A549 (cell line): ENCODE results near the gene SLC10A7. TPM values are rescaled to one million over a fixed set of nuclear protein-coding genes. Genes with fewer than 3 reads are reported as not detected.

ENCODE experiments used
- ATAC-seq, 2 experiments: fragments of 200-7000 bp in 1 of 2; fragments of >200 bp in 1 of 2; cut with Nextera tagmentation in 1 of 2; cut with Tn5 transposase in 1 of 2; 3 replicates each; pipeline versions ENCODE4 v1.8.0 to v1.9.1; 2018 to 2020; ENCODE audit warnings: mild to moderate bottlenecking in 1 of 2, moderate library complexity in 1 of 2
- CTCF ChIA-PET: fragments of 300-600 bp; sonication (Branson Sonifier 250); formaldehyde crosslinking; extraction: SDS; loops from one replicate; lab custom pipeline; 2021; ENCODE audit warnings: antibody characterized with exemption, inconsistent platforms; lab: Yijun Ruan, JAX
- POLR2A ChIA-PET: fragments of 350-600 bp; formaldehyde crosslinking; extraction: SDS; loops from one replicate; lab custom pipeline; 2021; ENCODE audit warnings: antibody characterized with exemption, inconsistent platforms; lab: Yijun Ruan, JAX
- DNase-seq, 2 experiments: peaks; one replicate each; pipeline versions ENCODE4 v3.0.0 to v3.0.0-alpha.2; 2011 to 2016; ENCODE audit warnings: low read depth in 1 of 2, low spot score in 1 of 2
- FAIRE-seq: peaks from 2 replicates; lab custom pipeline; 2011; peaks lifted over from hg19 to GRCh38; lab: Jason Lieb, UNC
- H3K27ac ChIP-seq, 2 experiments: fragments of >200 bp; sonication (Bioruptor Twin); formaldehyde crosslinking; 3 replicates each; pipeline ENCODE4 v1.5.1; 2016 to 2017
- H3K4me1 ChIP-seq: fragments of >200 bp; sonication (Bioruptor Twin); formaldehyde crosslinking; 3 replicates; pipeline ENCODE4 v1.6.1; 2016
- H3K4me2 ChIP-seq: fragments of >200 bp; sonication (Bioruptor Twin); formaldehyde crosslinking; 3 replicates; pipeline ENCODE4 v1.6.1; 2016
- H3K4me3 ChIP-seq: fragments of >200 bp; sonication (Bioruptor Twin); formaldehyde crosslinking; 3 replicates; pipeline ENCODE4 v1.5.1; 2016
- H3K9me3 ChIP-seq: fragments of >200 bp; sonication (Bioruptor Twin); formaldehyde crosslinking; 3 replicates; pipeline ENCODE4 v1.6.1; 2016
- BHLHE40 ChIP-seq: IDR thresholded peaks from 2 replicates; pipeline ENCODE4 v1.6.1; 2012; ENCODE audit warnings: low read depth, low read length, inconsistent platforms
- CBX2 ChIP-seq: fragments of 200-600 bp; sonication (generic); IDR thresholded peaks from 2 replicates; pipeline ENCODE4 v1.6.1; 2016; ENCODE audit warnings: low read depth, mild to moderate bottlenecking, borderline replicate concordance
- CBX8 ChIP-seq: fragments of 200-600 bp; sonication (generic); IDR thresholded peaks from 2 replicates; pipeline ENCODE4 v1.6.1; 2016
- CEBPB ChIP-seq, 2 experiments: fragments of >200 bp in 1 of 2; sonication (Bioruptor Twin) in 1 of 2; formaldehyde crosslinking in 1 of 2; IDR thresholded peaks; 2 replicates each; pipeline ENCODE4 v1.6.1; 2012 to 2016
- EP300 ChIP-seq, 2 experiments: fragments of >200 bp; sonication (Bioruptor Twin); formaldehyde crosslinking; IDR thresholded peaks; 2 replicates in 1 of 2; 3 replicates in 1 of 2; pipeline ENCODE4 v1.6.1; 2016 to 2017
- ESRRA ChIP-seq: fragments of 150-350 bp; IDR thresholded peaks from 2 replicates; pipeline ENCODE4 v1.6.1; 2014; ENCODE audit warnings: mild to moderate bottlenecking, low read length, borderline replicate concordance
- FOXS1 ChIP-seq: fragments of 250-450 bp; sonication (Bioruptor Pico); IDR thresholded peaks from 2 replicates; pipeline ENCODE4 v1.5.0; 2020; ENCODE audit warnings: mild to moderate bottlenecking, moderate library complexity
- HEYL ChIP-seq: fragments of 250-450 bp; sonication (Bioruptor Pico); IDR thresholded peaks from 2 replicates; pipeline ENCODE4 v1.8.0; 2021; ENCODE audit warnings: mild to moderate bottlenecking, moderate library complexity
- HOXB13 ChIP-seq: fragments of 250-450 bp; sonication (Bioruptor Pico); IDR thresholded peaks from 2 replicates; pipeline ENCODE4 v1.5.0; 2020; ENCODE audit warnings: low read depth, mild to moderate bottlenecking, moderate library complexity
- HOXB5 ChIP-seq: fragments of 250-450 bp; sonication (Bioruptor Pico); IDR thresholded peaks from 2 replicates; pipeline ENCODE4 v1.5.0; 2020; ENCODE audit warnings: mild to moderate bottlenecking, moderate library complexity
- KDM1A ChIP-seq: fragments of 200-600 bp; sonication (generic); IDR thresholded peaks from 2 replicates; pipeline ENCODE4 v1.6.1; 2016; ENCODE audit warnings: low read depth, mild to moderate bottlenecking
- MAFK ChIP-seq: fragments of 450-650 bp; IDR thresholded peaks from 2 replicates; pipeline ENCODE4 v1.6.1; 2014; ENCODE audit not compliant: partially characterized antibody
- MYC ChIP-seq: IDR thresholded peaks from 2 replicates; pipeline ENCODE4 v1.6.1; 2012; ENCODE audit warnings: mild to moderate bottlenecking, inconsistent platforms, low read length, improper control_type of control experiment, borderline replicate concordance
- NFE2L2 ChIP-seq: fragments of 150-350 bp; conservative IDR thresholded peaks from 2 replicates; pipeline ENCODE4 v1.6.1; 2014; ENCODE audit warnings: low read length
- RAD21 ChIP-seq, 2 experiments: fragments of >200 bp in 1 of 2; sonication (Bioruptor Twin) in 1 of 2; formaldehyde crosslinking in 1 of 2; IDR thresholded peaks in 1 of 2; conservative IDR thresholded peaks in 1 of 2; 2 replicates in 1 of 2; 3 replicates in 1 of 2; pipeline ENCODE4 v1.6.1; 2012 to 2018; ENCODE audit warnings: inconsistent platforms in 1 of 2
- RARB ChIP-seq: fragments of 250-450 bp; sonication (Bioruptor Pico); IDR thresholded peaks from 2 replicates; pipeline ENCODE4 v1.8.0; 2021; ENCODE audit warnings: mild to moderate bottlenecking, moderate library complexity
- RNF2 ChIP-seq: fragments of 200-600 bp; sonication (generic); IDR thresholded peaks from 2 replicates; pipeline ENCODE4 v1.6.1; 2016; ENCODE audit warnings: low read depth, mild to moderate bottlenecking, antibody characterized with exemption, moderate library complexity, borderline replicate concordance
- SMC3 ChIP-seq: fragments of >200 bp; sonication (Bioruptor Twin); formaldehyde crosslinking; IDR thresholded peaks from 3 replicates; pipeline ENCODE4 v1.6.1; 2018; ENCODE audit warnings: inconsistent platforms
- ZSCAN20 ChIP-seq: fragments of 250-450 bp; sonication (Bioruptor Pico); IDR thresholded peaks from 2 replicates; pipeline ENCODE4 v1.8.0; 2022; ENCODE audit warnings: mild to moderate bottlenecking, moderate library complexity
- WGBS: methylation state at CpG from one replicate; pipeline ENCODE4 v1.1.6; 2017; ENCODE audit errors: missing lambda C conversion rate; 5-methylcytosine and 5-hydroxymethylcytosine counted together
- polyA plus RNA-seq, 4 experiments: library from polyadenylated mRNA; depleted of rRNA in 3 of 4; stranded (reverse); fragments of >200 nt; fragmentation: RNase III in 1 of 4; extraction: RNeasy Plus Mini Kit Qiagen cat#74134 plus additional on column Dnase treatment in 1 of 4; gene quantifications; 2 replicates in 3 of 4; 3 replicates in 1 of 4; pipeline ENCODE4 v1.2.3, GENCODE V29; 2011 to 2017
- TF ChIP-seq, protein P1 (sequence below): fragments of >200 bp; sonication (Bioruptor Twin); formaldehyde crosslinking; IDR thresholded peaks from 3 replicates; pipeline ENCODE4 v1.5.1; 2016
- TF ChIP-seq, protein P2 (sequence below): IDR thresholded peaks from 2 replicates; pipeline ENCODE4 v1.6.1; 2012
- TF ChIP-seq, protein P3 (sequence below): IDR thresholded peaks from 2 replicates; pipeline ENCODE4 v1.6.1; 2012
- TF ChIP-seq, protein P4 (sequence below): fragments of >200 bp; sonication (Bioruptor Twin); formaldehyde crosslinking; IDR thresholded peaks from 3 replicates; pipeline ENCODE4 v1.6.1; 2016
- TF ChIP-seq, protein P5 (sequence below): fragments of 250-450 bp; sonication (Bioruptor Pico); IDR thresholded peaks from 2 replicates; pipeline ENCODE4 v1.5.0; 2020; ENCODE audit warnings: low read depth, mild to moderate bottlenecking, moderate library complexity

SLC10A7 gene
- polyA plus RNA-seq, 2 of the 4 experiments (the other 2 are of a cell fraction) = 1.3 to 6.5 TPM

DNA sequence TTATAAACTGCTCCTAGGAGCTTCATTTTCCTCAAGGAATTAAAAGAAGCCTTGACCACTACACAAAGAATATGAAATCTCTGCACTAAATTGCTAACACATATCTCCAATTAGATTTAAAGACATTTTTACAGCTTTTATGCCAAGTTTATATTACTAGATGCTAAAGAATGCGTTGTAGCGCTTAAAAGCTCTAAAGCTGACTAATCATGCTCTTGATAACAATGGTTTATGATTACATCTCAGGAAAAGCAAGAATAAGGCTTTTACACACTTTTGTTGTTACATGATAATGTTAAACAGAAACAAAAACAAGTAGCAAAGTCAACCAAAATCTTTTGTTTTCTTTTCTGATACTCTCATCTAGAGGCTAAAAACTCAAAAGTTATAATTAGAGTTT is 44.7 kb downstream of the SLC10A7 start:
- POLR2A ChIA-PET = no interaction called here
- H3K4me1 ChIP-seq = no peaks in the 10 kb centered on the region
- TF ChIP-seq ESRRA (no peak), HOXB13 (no peak), EP300 (IDR thresholded peaks at IDR 0.05) (no peak), BHLHE40 (no peak), RAD21 (conservative IDR thresholded peaks at IDR 0.05 in 1 of 2, IDR thresholded peaks at IDR 0.05 in 1 of 2) (no peak), FOXS1 (no peak), HOXB5 (CRISPR knock-in tag) (no peak), HEYL (CRISPR knock-in tag) (no peak), CBX8 (no peak), SMC3 (no peak), CBX2 (no peak), CEBPB (IDR thresholded peaks at IDR 0.05) (no peak), MYC (no peak)
- TF ChIP-seq, protein P1, sequence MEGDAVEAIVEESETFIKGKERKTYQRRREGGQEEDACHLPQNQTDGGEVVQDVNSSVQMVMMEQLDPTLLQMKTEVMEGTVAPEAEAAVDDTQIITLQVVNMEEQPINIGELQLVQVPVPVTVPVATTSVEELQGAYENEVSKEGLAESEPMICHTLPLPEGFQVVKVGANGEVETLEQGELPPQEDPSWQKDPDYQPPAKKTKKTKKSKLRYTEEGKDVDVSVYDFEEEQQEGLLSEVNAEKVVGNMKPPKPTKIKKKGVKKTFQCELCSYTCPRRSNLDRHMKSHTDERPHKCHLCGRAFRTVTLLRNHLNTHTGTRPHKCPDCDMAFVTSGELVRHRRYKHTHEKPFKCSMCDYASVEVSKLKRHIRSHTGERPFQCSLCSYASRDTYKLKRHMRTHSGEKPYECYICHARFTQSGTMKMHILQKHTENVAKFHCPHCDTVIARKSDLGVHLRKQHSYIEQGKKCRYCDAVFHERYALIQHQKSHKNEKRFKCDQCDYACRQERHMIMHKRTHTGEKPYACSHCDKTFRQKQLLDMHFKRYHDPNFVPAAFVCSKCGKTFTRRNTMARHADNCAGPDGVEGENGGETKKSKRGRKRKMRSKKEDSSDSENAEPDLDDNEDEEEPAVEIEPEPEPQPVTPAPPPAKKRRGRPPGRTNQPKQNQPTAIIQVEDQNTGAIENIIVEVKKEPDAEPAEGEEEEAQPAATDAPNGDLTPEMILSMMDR = no peak
- TF ChIP-seq, protein P2, sequence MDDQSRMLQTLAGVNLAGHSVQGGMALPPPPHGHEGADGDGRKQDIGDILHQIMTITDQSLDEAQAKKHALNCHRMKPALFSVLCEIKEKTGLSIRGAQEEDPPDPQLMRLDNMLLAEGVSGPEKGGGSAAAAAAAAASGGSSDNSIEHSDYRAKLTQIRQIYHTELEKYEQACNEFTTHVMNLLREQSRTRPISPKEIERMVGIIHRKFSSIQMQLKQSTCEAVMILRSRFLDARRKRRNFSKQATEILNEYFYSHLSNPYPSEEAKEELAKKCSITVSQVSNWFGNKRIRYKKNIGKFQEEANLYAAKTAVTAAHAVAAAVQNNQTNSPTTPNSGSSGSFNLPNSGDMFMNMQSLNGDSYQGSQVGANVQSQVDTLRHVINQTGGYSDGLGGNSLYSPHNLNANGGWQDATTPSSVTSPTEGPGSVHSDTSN = no peak
- TF ChIP-seq, protein P3, sequence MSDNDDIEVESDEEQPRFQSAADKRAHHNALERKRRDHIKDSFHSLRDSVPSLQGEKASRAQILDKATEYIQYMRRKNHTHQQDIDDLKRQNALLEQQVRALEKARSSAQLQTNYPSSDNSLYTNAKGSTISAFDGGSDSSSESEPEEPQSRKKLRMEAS = no peak
- TF ChIP-seq, protein P4, sequence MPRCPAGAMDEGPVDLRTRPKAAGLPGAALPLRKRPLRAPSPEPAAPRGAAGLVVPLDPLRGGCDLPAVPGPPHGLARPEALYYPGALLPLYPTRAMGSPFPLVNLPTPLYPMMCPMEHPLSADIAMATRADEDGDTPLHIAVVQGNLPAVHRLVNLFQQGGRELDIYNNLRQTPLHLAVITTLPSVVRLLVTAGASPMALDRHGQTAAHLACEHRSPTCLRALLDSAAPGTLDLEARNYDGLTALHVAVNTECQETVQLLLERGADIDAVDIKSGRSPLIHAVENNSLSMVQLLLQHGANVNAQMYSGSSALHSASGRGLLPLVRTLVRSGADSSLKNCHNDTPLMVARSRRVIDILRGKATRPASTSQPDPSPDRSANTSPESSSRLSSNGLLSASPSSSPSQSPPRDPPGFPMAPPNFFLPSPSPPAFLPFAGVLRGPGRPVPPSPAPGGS = no peak
- H3K9me3 ChIP-seq = no peaks in the 10 kb centered on the region
- no peak overlapping the region for H3K4me3 ChIP-seq
- ATAC-seq = no peak
- CTCF ChIA-PET = no interaction called here
- FAIRE-seq = no peak
- no peak overlapping the region for H3K27ac ChIP-seq
- DNase-seq = no peak
- whole genome bisulfite sequencing = 91% methylated on average over 2 of the region's 2 CpGs
- no peak overlapping the region for H3K4me2 ChIP-seq

DNA sequence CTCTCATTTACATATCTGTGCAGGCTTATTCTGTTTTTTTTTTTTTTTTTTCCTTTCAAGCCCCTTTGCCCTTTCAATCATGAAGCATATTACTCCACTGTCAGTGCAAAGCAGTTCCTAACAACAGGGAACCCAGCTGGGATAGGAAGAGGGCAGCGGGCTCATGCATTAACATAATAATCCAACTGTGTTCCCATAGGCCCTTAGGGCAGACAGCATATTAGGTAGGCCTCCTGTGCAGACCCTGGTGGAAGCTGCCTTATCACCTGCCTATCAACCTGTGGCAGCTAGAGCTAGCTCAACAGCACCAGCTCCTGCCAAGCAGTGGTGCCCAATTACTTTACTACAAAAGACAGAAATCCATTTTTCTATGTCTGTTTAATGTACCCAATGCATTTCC is 49.3 kb downstream of the SLC10A7 start:
- FAIRE-seq (no peak), DNase-seq (no peak), ATAC-seq (no peak)
- Histone ChIP-seq H3K4me2 (no peak overlapping the region), H3K4me3 (no peak overlapping the region), H3K27ac (no peak overlapping the region), H3K4me1 (no peaks in the 10 kb centered on the region), H3K9me3 (no peaks in the 10 kb centered on the region)
- POLR2A ChIA-PET = no interaction called here
- WGBS = 100% methylated on average over 1 of the region's 1 CpG
- CTCF ChIA-PET = no interaction called here
- TF ChIP-seq RARB (CRISPR knock-in tag) (no peak), ZSCAN20 (CRISPR knock-in tag) (no peak), KDM1A (no peak), CBX2 (no peak), RNF2 (no peak), CBX8 (no peak), MAFK (no peak), NFE2L2 (no peak)
- TF ChIP-seq, protein P5, sequence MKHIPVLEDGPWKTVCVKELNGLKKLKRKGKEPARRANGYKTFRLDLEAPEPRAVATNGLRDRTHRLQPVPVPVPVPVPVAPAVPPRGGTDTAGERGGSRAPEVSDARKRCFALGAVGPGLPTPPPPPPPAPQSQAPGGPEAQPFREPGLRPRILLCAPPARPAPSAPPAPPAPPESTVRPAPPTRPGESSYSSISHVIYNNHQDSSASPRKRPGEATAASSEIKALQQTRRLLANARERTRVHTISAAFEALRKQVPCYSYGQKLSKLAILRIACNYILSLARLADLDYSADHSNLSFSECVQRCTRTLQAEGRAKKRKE (CRISPR knock-in tag) = no peak
